Liver (tissue), 9 donors: ENCODE data around the gene CDK1. TPM values are rescaled to one million over a fixed set of nuclear protein-coding genes. Genes with fewer than 3 reads are reported as not detected.

ENCODE experiments used
- DNase-seq: peaks from one replicate; pipeline ENCODE4 v3.0.0-alpha.2; 2017; ENCODE audit warnings: low spot score
- H3K27ac ChIP-seq, 2 donors: one replicate each; pipeline ENCODE4 v1.7.0; 2013; ENCODE audit warnings: inconsistent platforms in 2 of 2, low read length in 2 of 2, control low read depth in 1 of 2, low read depth in 1 of 2, mild to moderate bottlenecking in 1 of 2
- H3K27me3 ChIP-seq, 4 donors: one replicate each; pipeline versions ENCODE4 v1.6.1 to v1.7.0; 2013; ENCODE audit warnings: low read length in 3 of 4, inconsistent platforms in 1 of 4, mild to moderate bottlenecking in 1 of 4, moderate library complexity in 1 of 4; ENCODE audit not compliant: control insufficient read depth in 4 of 4, insufficient read depth in 4 of 4
- H3K36me3 ChIP-seq, 4 donors: one replicate each; pipeline versions ENCODE4 v1.6.1 to v1.7.0; 2013; ENCODE audit warnings: low read length in 3 of 4, mild to moderate bottlenecking in 3 of 4, low read depth in 1 of 4, moderate library complexity in 1 of 4; ENCODE audit not compliant: control insufficient read depth in 4 of 4, insufficient read depth in 3 of 4
- H3K4me1 ChIP-seq, 4 donors: one replicate each; pipeline versions ENCODE4 v1.6.1 to v1.7.0; 2013; ENCODE audit warnings: low read length in 3 of 4, mild to moderate bottlenecking in 3 of 4, moderate library complexity in 1 of 4; ENCODE audit not compliant: control insufficient read depth in 4 of 4, insufficient read depth in 4 of 4
- H3K4me3 ChIP-seq, 3 donors: one replicate each; pipeline versions ENCODE4 v1.6.1 to v1.7.0; 2013; ENCODE audit warnings: low read length in 3 of 3, control low read depth in 1 of 3, low read depth in 1 of 3, mild to moderate bottlenecking in 1 of 3
- H3K9ac ChIP-seq, 2 donors: one replicate each; pipeline ENCODE4 v1.7.0; 2013; ENCODE audit warnings: low read length in 2 of 2, mild to moderate bottlenecking in 2 of 2, moderate library complexity in 2 of 2, control low read depth in 1 of 2, low read depth in 1 of 2
- H3K9me3 ChIP-seq, 4 donors: one replicate each; pipeline versions ENCODE4 v1.6.1 to v1.7.0; 2013; ENCODE audit warnings: low read length in 3 of 4; ENCODE audit not compliant: control insufficient read depth in 4 of 4
- CTCF ChIP-seq: fragments of 150-350 bp; IDR thresholded peaks from 2 replicates; pipeline ENCODE4 v1.5.1; 2017; ENCODE audit warnings: improper control_type of control experiment, low read depth, low read length; ENCODE audit not compliant: missing input control
- EGR1 ChIP-seq, 2 donors: IDR thresholded peaks; 2 replicates each; pipeline ENCODE4 v1.6.1; 2016 to 2018; ENCODE audit warnings: antibody characterized with exemption in 2 of 2, low read depth in 2 of 2
- FOXA2 ChIP-seq: IDR thresholded peaks from 2 replicates; pipeline ENCODE4 v1.6.1; 2016; ENCODE audit warnings: antibody characterized with exemption
- GABPA ChIP-seq, 2 donors: IDR thresholded peaks in 1 of 2; conservative IDR thresholded peaks in 1 of 2; 2 replicates each; pipeline ENCODE4 v1.6.1; 2016; ENCODE audit warnings: antibody characterized with exemption in 2 of 2, mild to moderate bottlenecking in 1 of 2, moderate library complexity in 1 of 2
- HNF4A ChIP-seq, 2 donors: conservative IDR thresholded peaks; 2 replicates each; pipeline ENCODE4 v1.6.1; 2016; ENCODE audit warnings: antibody characterized with exemption in 2 of 2, mild to moderate bottlenecking in 2 of 2
- NR2F2 ChIP-seq: IDR thresholded peaks from 2 replicates; pipeline ENCODE4 v1.6.1; 2016; ENCODE audit warnings: antibody characterized with exemption
- RAD21 ChIP-seq, 2 donors: IDR thresholded peaks; 2 replicates each; pipeline ENCODE4 v1.6.1; 2016; ENCODE audit warnings: antibody characterized with exemption in 2 of 2, mild to moderate bottlenecking in 2 of 2
- RXRA ChIP-seq, 2 donors: IDR thresholded peaks; 2 replicates each; pipeline ENCODE4 v1.6.1; 2017 to 2018; ENCODE audit warnings: antibody characterized with exemption in 2 of 2, mild to moderate bottlenecking in 1 of 2
- SP1 ChIP-seq: IDR thresholded peaks from 2 replicates; pipeline ENCODE4 v1.6.1; 2018; ENCODE audit warnings: antibody characterized with exemption, mild to moderate bottlenecking
- TAF1 ChIP-seq: conservative IDR thresholded peaks from 2 replicates; pipeline ENCODE4 v1.6.1; 2016; ENCODE audit warnings: antibody characterized with exemption, mild to moderate bottlenecking
- YY1 ChIP-seq: IDR thresholded peaks from 2 replicates; pipeline ENCODE4 v1.6.1; 2016; ENCODE audit warnings: antibody characterized with exemption, mild to moderate bottlenecking
- WGBS: extraction: QIAGEN DNeasy Blood & Tissue Kit; methylation state at CpG from one replicate; pipeline ENCODE4 v1.1.7; 2013; 5-methylcytosine and 5-hydroxymethylcytosine counted together
- polyA plus RNA-seq, 2 donors: library from polyadenylated mRNA; stranded (reverse) in 1 of 2; unstranded in 1 of 2; fragments of 200-250 nt in 1 of 2; fragments of >200 nt in 1 of 2; fragmentation: Nextera tagmentation in 1 of 2; extraction: Ambion mirVana in 1 of 2; gene quantifications; one replicate each; pipeline versions ENCODE4 v1.2.1 to v1.2.3, GENCODE V29; 2013 to 2015
- total RNA-seq, 2 donors: library from RNA; depleted of rRNA; stranded (reverse); fragments of >200 nt; gene quantifications; one replicate each; pipeline ENCODE4 v1.2.3, GENCODE V29; 2014
- TF ChIP-seq, protein P1 (sequence below): IDR thresholded peaks from 2 replicates; pipeline ENCODE4 v1.6.1; 2016; ENCODE audit warnings: antibody characterized with exemption
- TF ChIP-seq, protein P2 (sequence below): IDR thresholded peaks from 2 replicates; pipeline ENCODE4 v1.6.1; 2016; ENCODE audit warnings: antibody characterized with exemption
- donor health status: healthy.
- donor health status: healthy.
- donor health status: healthy.
- donor health status: healthy.
- donor health status: healthy.

CDK1 gene
- total and polyA plus RNA-seq, 4 donors = 0.08 to 73.5 (median 2.6) TPM

- DNase-seq = no peak
- no peak for TF ChIP-seq HNF4A (conservative IDR thresholded peaks at IDR 0.05)
- no peak for TF ChIP-seq EGR1 (IDR thresholded peaks at IDR 0.05; ENCODE audit: low read depth in 2 of 2)
- TF ChIP-seq GABPA (IDR thresholded peaks at IDR 0.05 in 1 of 2, conservative IDR thresholded peaks at IDR 0.05 in 1 of 2) = no peak
- no peak for TF ChIP-seq NR2F2
- TF ChIP-seq TAF1 = no peak
- TF ChIP-seq, protein P1, sequence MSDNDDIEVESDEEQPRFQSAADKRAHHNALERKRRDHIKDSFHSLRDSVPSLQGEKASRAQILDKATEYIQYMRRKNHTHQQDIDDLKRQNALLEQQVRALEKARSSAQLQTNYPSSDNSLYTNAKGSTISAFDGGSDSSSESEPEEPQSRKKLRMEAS = no peak
- TF ChIP-seq RXRA (IDR thresholded peaks at IDR 0.05) = no peak
- no peak for TF ChIP-seq SP1
- no peak for TF ChIP-seq YY1
- TF ChIP-seq FOXA2 = no peak
- no peak for TF ChIP-seq CTCF
- TF ChIP-seq RAD21 (IDR thresholded peaks at IDR 0.05) = no peak
- no peak overlapping the region for H3K27ac ChIP-seq
- no peaks in the 10 kb centered on the region for H3K4me1 ChIP-seq
- no peaks in the 10 kb centered on the region for H3K36me3 ChIP-seq
- H3K9ac ChIP-seq = no peak overlapping the region
- no peak overlapping the region for H3K4me3 ChIP-seq
- no peaks in the 10 kb centered on the region for H3K27me3 ChIP-seq
- no peaks in the 10 kb centered on the region for H3K9me3 ChIP-seq
These were observed 10.3 kb downstream of the CDK1 start for GRCh38 chr10:60788544-60788943.

DNA sequence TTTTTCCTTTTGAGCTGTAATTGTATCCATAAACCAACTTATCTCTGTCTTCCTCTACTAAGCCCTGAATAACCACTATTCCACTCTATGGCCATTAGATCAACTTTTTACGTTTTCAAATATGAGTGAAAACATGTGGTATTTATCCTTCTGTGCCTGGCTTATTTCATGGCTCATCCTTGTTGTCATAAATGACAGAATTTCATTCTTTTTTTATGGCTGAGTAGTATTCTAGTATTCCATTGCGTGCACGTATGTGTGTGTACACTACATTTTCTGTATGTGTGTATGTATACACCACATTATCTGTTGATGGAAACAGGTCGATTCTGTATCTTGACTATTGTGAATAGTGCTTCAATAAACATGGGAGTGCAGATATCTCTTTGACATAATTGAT, 11.1 kb downstream of the CDK1 start:
- Histone ChIP-seq H3K27ac (no peak overlapping the region), H3K27me3 (no peaks in the 10 kb centered on the region), H3K4me1 (no peaks in the 10 kb centered on the region), H3K4me3 (no peak overlapping the region), H3K9ac (no peak overlapping the region), H3K9me3 (no peaks in the 10 kb centered on the region), H3K36me3 (no peaks in the 10 kb centered on the region)
- no peak for TF ChIP-seq RXRA (IDR thresholded peaks at IDR 0.05)
- TF ChIP-seq HNF4A (conservative IDR thresholded peaks at IDR 0.05) = no peak
- DNase-seq = no peak
- 49% methylated on average over 4 of the region's 4 CpGs for WGBS

DNA sequence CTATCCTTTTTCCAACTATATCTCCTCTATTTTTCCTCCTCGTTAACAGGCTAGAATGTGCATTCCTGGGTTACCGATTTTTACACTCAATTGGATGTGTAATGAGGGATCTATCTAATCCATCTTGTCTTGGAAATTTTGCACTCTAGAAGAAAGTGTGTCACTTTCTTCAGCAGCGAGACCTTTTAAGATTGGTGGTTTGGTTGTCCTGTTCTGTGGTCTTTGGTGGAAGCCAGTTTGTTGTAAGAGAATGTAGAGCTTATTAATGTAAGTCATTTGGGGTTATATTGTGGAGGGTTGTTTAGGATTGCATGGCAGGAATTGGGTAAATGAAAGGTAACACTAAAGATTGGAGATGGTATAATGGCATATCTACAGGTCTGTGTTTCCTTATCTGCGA, 16.7 kb downstream of the CDK1 start:
- no peak for DNase-seq
- TF ChIP-seq TAF1 (no peak), RAD21 (IDR thresholded peaks at IDR 0.05) (no peak)
- TF ChIP-seq, protein P2, sequence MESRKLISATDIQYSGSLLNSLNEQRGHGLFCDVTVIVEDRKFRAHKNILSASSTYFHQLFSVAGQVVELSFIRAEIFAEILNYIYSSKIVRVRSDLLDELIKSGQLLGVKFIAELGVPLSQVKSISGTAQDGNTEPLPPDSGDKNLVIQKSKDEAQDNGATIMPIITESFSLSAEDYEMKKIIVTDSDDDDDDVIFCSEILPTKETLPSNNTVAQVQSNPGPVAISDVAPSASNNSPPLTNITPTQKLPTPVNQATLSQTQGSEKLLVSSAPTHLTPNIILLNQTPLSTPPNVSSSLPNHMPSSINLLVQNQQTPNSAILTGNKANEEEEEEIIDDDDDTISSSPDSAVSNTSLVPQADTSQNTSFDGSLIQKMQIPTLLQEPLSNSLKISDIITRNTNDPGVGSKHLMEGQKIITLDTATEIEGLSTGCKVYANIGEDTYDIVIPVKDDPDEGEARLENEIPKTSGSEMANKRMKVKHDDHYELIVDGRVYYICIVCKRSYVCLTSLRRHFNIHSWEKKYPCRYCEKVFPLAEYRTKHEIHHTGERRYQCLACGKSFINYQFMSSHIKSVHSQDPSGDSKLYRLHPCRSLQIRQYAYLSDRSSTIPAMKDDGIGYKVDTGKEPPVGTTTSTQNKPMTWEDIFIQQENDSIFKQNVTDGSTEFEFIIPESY = no peak
- WGBS = 95% methylated on average over 4 of the region's 4 CpGs
- H3K36me3 ChIP-seq = no peaks in the 10 kb centered on the region
- no peak overlapping the region for H3K4me3 ChIP-seq
- no peaks in the 10 kb centered on the region for H3K4me1 ChIP-seq
- no peak overlapping the region for H3K9ac ChIP-seq
- H3K27ac ChIP-seq = no peak overlapping the region
- no peaks in the 10 kb centered on the region for H3K9me3 ChIP-seq
- H3K27me3 ChIP-seq = no peaks in the 10 kb centered on the region
